SHP77 (cell line): Measurements from ENCODE around the gene SVOP.
"Not testable (repeated sequence)": the region's sequence is repeated elsewhere in the genome, so short reads cannot be mapped to it uniquely, and the experiment has no call there.

ENCODE experiments used
- DNase-seq, 2 experiments: peaks; one replicate each; lab custom pipeline; 2025; lab: John Stamatoyannopoulos, UW

Gene SVOP

GRCh38 chr12:109033239-109034196, 12.7 kb upstream of the SVOP start:
- no peak for DNase-seq

GRCh38 chr12:109029411-109029810, 8.5 kb upstream of the SVOP start:
- DNase-seq = no peak

GRCh38 chr12:109028624-109029023, 7.8 kb upstream of the SVOP start:
- DNase-seq = not testable (repeated sequence)

GRCh38 chr12:109027767-109028166, 6.9 kb upstream of the SVOP start:
- no peak for DNase-seq

GRCh38 chr12:109020146-109020795, 597 bp downstream of the SVOP start:
- peak in 1 of 2 experiments; percentile 16 for DNase-seq

- no peak for DNase-seq
Observed at GRCh38 chr12:109018296-109018695, 2.6 kb downstream of the SVOP start.

- no peak for DNase-seq
Observed at GRCh38 chr12:109016978-109017377, 3.9 kb downstream of the SVOP start.

- no peak for DNase-seq
Observed at GRCh38 chr12:109016016-109016415, 4.9 kb downstream of the SVOP start.

GRCh38 chr12:109014984-109015765, 5.7 kb downstream of the SVOP start:
- DNase-seq = no peak

- no peak for DNase-seq
Observed at GRCh38 chr12:109010259-109010658, 10.6 kb downstream of the SVOP start.

- no peak for DNase-seq
Observed at GRCh38 chr12:109009766-109010165, 11.1 kb downstream of the SVOP start.

GRCh38 chr12:109004017-109004416, 16.9 kb downstream of the SVOP start:
- DNase-seq = no peak

GRCh38 chr12:108996320-108996719, 24.5 kb downstream of the SVOP start:
- no peak for DNase-seq

- no peak for DNase-seq
Observed at GRCh38 chr12:108995370-108995992, 25.4 kb downstream of the SVOP start.

- DNase-seq = not testable (repeated sequence)
Observed at GRCh38 chr12:108990103-108990502, 30.8 kb downstream of the SVOP start.

GRCh38 chr12:108989376-108989775, 31.5 kb downstream of the SVOP start:
- no peak for DNase-seq

GRCh38 chr12:108985750-108986149, 35.1 kb downstream of the SVOP start:
- DNase-seq = no peak

- DNase-seq = no peak
Observed at GRCh38 chr12:108983227-108983626, 37.6 kb downstream of the SVOP start.

- DNase-seq = no peak
Observed at GRCh38 chr12:108982621-108983219, 38.1 kb downstream of the SVOP start.

GRCh38 chr12:108981835-108982234, 39.0 kb downstream of the SVOP start:
- no peak for DNase-seq

- no peak for DNase-seq
Observed at GRCh38 chr12:108980831-108981618, 39.8 kb downstream of the SVOP start.
